Breast epithelium (tissue), 4 donors: ENCODE measurements around the gene COL9A3. TPM values are rescaled to one million over a fixed set of nuclear protein-coding genes. Genes with fewer than 3 reads are reported as not detected.

Experiments
- DNase-seq, 2 donors: peaks; one replicate each; pipeline ENCODE4 v3.0.0-alpha.2; 2019; ENCODE audit warnings: low spot score in 2 of 2
- H3K27ac ChIP-seq, 2 donors: fragments of 200-600 bp; sonication (generic) in 1 of 2; one replicate each; pipeline ENCODE4 v1.5.1; 2016 to 2019; ENCODE audit warnings: mild to moderate bottlenecking in 1 of 2
- H3K27me3 ChIP-seq, 2 donors: fragments of 200-600 bp; sonication (generic) in 1 of 2; one replicate each; pipeline versions ENCODE4 v1.5.1 to v1.6.0; 2017 to 2019; ENCODE audit warnings: control low read depth in 1 of 2, mild to moderate bottlenecking in 1 of 2
- H3K36me3 ChIP-seq: fragments of 200-600 bp; one replicate; pipeline ENCODE4 v1.5.1; 2019
- H3K4me1 ChIP-seq, 2 donors: fragments of 200-600 bp; sonication (generic); one replicate each; pipeline ENCODE4 v1.5.1; 2016 to 2019; ENCODE audit warnings: control low read depth in 1 of 2
- H3K4me3 ChIP-seq, 3 donors: fragments of 200-600 bp; sonication (generic); 1 replicate in 2 of 3; 2 replicates in 1 of 3; pipeline ENCODE4 v1.5.1; 2016 to 2019; ENCODE audit warnings: mild to moderate bottlenecking in 3 of 3, moderate library complexity in 2 of 3
- H3K9me3 ChIP-seq, 2 donors: fragments of 200-600 bp; sonication (generic) in 1 of 2; one replicate each; pipeline ENCODE4 v1.5.1; 2016 to 2019; ENCODE audit warnings: control low read depth in 1 of 2
- POLR2A ChIP-seq: fragments of 450-650 bp; IDR thresholded peaks from one replicate; pipeline ENCODE4 v1.6.1; 2016; ENCODE audit warnings: antibody characterized with exemption, mild to moderate bottlenecking, moderate library complexity
- POLR2AphosphoS5 ChIP-seq, 3 donors: sonication (generic); formaldehyde crosslinking; IDR thresholded peaks; one replicate each; pipeline ENCODE4 v1.6.1; 2017; ENCODE audit warnings: antibody characterized with exemption in 3 of 3
- intact Hi-C: fragments of 100-400 bp; cut with DNase I; formaldehyde crosslinking; loops from one replicate; pipeline ENCODE4 v1.15.1; 2023; ENCODE audit warnings: low total_unique reads
- total RNA-seq, 3 donors: library from RNA; depleted of rRNA; stranded (reverse); fragments of >200 nt; gene quantifications; one replicate each; pipeline ENCODE4 v1.1.0, GENCODE V29; 2016
- TF ChIP-seq, protein P1 (sequence below), 3 donors: fragments of 450-650 bp; IDR thresholded peaks; one replicate each; pipeline ENCODE4 v1.5.1; 2016 to 2017; ENCODE audit warnings: antibody characterized with exemption in 3 of 3, mild to moderate bottlenecking in 3 of 3, moderate library complexity in 3 of 3

Gene COL9A3
- total RNA-seq, 3 donors from 2014 or later: 0.16 to 10.2 (median 5.0) TPM

DNA sequence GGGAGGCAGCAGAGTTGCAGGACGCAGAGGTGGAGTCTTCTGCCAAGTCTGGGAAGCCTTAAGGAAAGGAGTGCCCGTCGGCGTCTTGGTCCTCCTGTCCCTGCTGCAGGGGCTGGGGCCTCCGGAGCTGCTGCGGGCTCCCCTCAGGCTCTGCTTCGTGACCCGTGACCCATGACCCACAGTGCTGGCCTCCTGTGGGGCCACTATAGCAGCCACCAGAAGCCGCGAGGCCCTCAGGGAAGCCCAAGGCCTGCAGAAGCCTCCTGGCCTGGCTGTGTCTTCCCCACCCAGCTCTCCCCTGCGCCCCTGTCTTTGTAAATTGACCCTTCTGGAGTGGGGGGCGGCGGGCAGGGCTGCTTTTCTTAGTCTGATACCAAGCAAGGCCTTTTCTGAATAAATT is 3.3 kb upstream of the COL9A3 start:
- Histone ChIP-seq H3K4me3 (no peak overlapping the region), H3K27ac (no peak overlapping the region), H3K4me1 (peaks cover 13 to 16% of the 10 kb centered on the region in 2 donors), H3K36me3 (peaks cover 7% of the 10 kb centered on the region), H3K9me3 (no peaks in the 10 kb centered on the region), H3K27me3 (peaks cover 4 to 9% of the 10 kb centered on the region in 2 donors)
- no peak for TF ChIP-seq POLR2A
- TF ChIP-seq POLR2AphosphoS5 (IDR thresholded peaks at IDR 0.05): no peak
- TF ChIP-seq, protein P1, sequence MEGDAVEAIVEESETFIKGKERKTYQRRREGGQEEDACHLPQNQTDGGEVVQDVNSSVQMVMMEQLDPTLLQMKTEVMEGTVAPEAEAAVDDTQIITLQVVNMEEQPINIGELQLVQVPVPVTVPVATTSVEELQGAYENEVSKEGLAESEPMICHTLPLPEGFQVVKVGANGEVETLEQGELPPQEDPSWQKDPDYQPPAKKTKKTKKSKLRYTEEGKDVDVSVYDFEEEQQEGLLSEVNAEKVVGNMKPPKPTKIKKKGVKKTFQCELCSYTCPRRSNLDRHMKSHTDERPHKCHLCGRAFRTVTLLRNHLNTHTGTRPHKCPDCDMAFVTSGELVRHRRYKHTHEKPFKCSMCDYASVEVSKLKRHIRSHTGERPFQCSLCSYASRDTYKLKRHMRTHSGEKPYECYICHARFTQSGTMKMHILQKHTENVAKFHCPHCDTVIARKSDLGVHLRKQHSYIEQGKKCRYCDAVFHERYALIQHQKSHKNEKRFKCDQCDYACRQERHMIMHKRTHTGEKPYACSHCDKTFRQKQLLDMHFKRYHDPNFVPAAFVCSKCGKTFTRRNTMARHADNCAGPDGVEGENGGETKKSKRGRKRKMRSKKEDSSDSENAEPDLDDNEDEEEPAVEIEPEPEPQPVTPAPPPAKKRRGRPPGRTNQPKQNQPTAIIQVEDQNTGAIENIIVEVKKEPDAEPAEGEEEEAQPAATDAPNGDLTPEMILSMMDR (IDR thresholded peaks at IDR 0.05): no peak
- no peak for DNase-seq
- intact Hi-C loops: no loop called here

DNA sequence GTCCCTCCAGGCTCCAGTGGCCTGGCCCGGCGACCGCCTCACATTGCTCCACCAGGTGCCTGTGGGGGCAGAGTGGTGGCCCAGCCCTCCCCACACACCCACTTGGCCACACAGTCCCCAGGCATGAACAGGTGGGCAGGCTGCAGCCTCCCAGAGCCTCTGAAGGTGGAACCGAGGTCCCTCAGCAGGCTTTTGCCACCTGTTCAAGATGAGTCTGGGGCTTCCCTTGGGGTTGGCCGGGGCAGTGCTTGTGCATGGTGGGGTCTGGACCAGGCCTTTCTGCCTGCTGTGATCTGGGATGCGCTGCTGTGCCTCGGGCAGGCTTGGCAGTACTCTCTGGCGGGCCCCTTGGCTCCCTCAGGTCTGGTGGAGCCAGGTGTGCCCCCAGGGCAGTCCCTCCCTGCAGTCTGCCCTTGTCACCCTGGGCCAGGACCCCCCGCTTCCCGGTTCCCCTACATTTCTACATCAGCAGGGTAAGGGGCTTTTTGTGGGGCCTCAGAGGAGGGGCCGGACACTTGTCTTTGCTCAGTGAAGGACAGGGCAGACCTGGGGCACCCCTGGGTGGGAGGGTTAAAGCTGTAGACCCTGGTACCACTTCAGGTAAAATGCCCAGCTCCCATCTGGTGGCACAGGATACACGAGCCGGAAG is 2.7 kb upstream of the COL9A3 start:
- intact Hi-C loops: no loop called here
- Histone ChIP-seq H3K9me3 (no peaks in the 10 kb centered on the region), H3K27ac (no peak overlapping the region), H3K4me1 (peaks cover 19 to 22% of the 10 kb centered on the region in 2 donors), H3K36me3 (peaks cover 7% of the 10 kb centered on the region), H3K4me3 (no peak overlapping the region), H3K27me3 (peaks cover 4 to 9% of the 10 kb centered on the region in 2 donors)
- DNase-seq: no peak
- TF ChIP-seq POLR2AphosphoS5 (IDR thresholded peaks at IDR 0.05): no peak
- TF ChIP-seq, protein P1 (IDR thresholded peaks at IDR 0.05): no peak
- TF ChIP-seq POLR2A: no peak

DNA sequence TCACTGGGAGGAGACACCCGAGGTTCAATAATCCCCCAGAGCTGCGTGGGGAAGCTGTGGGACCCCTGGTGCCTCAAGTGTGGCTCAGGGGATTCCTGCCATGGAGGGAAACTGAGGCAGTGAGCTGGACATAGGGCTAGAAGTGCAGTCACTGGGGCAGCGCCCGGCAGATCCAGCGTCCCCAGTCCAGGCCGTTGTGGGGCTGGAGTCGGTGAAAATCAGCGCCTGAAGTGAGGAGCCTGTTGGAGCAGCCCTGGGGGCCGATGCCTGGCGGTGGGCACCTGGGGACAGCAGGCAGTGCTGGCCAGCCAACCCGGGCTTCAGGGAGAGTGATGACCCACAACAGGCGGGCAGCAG is 2.2 kb upstream of the COL9A3 start:
- intact Hi-C loops: no loop called here
- H3K4me1 ChIP-seq: peaks cover 20 to 24% of the 10 kb centered on the region in 2 donors
- TF ChIP-seq POLR2AphosphoS5 (IDR thresholded peaks at IDR 0.05): no peak
- TF ChIP-seq, protein P1 (IDR thresholded peaks at IDR 0.05): no peak
- no peak for TF ChIP-seq POLR2A
- H3K36me3 ChIP-seq: peaks cover 6% of the 10 kb centered on the region
- DNase-seq: no peak
- no peak overlapping the region for H3K4me3 ChIP-seq
- peaks cover 4 to 9% of the 10 kb centered on the region in 2 donors for H3K27me3 ChIP-seq
- H3K9me3 ChIP-seq: no peaks in the 10 kb centered on the region
- no peak overlapping the region for H3K27ac ChIP-seq

GRCh38 chr20:62815066-62815991 is 1.5 kb upstream of the COL9A3 start:
- no peak for TF ChIP-seq POLR2AphosphoS5 (IDR thresholded peaks at IDR 0.05)
- no peak for TF ChIP-seq POLR2A
- TF ChIP-seq, protein P1 (IDR thresholded peaks at IDR 0.05): no peak
- no peak for DNase-seq
- H3K27me3 ChIP-seq: peaks cover 4 to 9% of the 10 kb centered on the region in 2 donors
- H3K36me3 ChIP-seq: no peaks in the 10 kb centered on the region
- peak overlapping the region in 1 of 3 donors; percentile 70 for H3K4me3 ChIP-seq
- peaks cover 20 to 24% of the 10 kb centered on the region in 2 donors for H3K4me1 ChIP-seq
- H3K9me3 ChIP-seq: no peaks in the 10 kb centered on the region
- intact Hi-C loops: no loop called here
- no peak overlapping the region for H3K27ac ChIP-seq
